Measurements from ENCODE around the gene UBA7. TPM values are rescaled to one million over a fixed set of nuclear protein-coding genes. Genes with fewer than 3 reads are reported as not detected.

The UBA7 gene
- total RNA-seq, 2 donors from 2014 or later, result 11.3 to 12.2 TPM

DNA sequence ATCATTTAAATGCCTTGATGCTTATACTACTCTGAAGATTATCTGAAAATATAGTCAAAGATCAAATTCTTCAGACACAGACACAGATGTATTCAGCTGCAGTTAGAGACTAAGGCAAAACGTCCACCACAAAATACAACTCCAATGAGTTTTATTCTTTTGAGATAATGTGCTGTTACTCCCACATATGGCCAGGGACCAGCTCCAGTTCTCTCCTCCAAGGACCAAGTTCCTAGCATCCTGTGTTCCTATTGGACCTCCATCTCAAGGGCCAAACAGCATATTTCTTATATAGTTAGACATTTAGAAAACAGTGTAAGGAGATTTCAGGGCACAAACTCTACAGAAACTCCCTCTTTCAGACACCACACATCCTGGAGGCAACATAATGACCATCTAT, 54.5 kb downstream of the UBA7 start:
- Histone ChIP-seq H3K36me3 (no peaks in the 10 kb centered on the region), H3K4me3 (no peak overlapping the region), H3K4me1 (peaks cover 0 to 1% of the 10 kb centered on the region in 2 donors), H3K27me3 (no peaks in the 10 kb centered on the region), H3K27ac (no peak overlapping the region), H3K9me3 (no peaks in the 10 kb centered on the region)
- TF ChIP-seq, protein P1, sequence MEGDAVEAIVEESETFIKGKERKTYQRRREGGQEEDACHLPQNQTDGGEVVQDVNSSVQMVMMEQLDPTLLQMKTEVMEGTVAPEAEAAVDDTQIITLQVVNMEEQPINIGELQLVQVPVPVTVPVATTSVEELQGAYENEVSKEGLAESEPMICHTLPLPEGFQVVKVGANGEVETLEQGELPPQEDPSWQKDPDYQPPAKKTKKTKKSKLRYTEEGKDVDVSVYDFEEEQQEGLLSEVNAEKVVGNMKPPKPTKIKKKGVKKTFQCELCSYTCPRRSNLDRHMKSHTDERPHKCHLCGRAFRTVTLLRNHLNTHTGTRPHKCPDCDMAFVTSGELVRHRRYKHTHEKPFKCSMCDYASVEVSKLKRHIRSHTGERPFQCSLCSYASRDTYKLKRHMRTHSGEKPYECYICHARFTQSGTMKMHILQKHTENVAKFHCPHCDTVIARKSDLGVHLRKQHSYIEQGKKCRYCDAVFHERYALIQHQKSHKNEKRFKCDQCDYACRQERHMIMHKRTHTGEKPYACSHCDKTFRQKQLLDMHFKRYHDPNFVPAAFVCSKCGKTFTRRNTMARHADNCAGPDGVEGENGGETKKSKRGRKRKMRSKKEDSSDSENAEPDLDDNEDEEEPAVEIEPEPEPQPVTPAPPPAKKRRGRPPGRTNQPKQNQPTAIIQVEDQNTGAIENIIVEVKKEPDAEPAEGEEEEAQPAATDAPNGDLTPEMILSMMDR (IDR thresholded peaks at IDR 0.05), result no peak
- peak; percentile 9 for DNase-seq (ENCODE audit: low spot score)

DNA sequence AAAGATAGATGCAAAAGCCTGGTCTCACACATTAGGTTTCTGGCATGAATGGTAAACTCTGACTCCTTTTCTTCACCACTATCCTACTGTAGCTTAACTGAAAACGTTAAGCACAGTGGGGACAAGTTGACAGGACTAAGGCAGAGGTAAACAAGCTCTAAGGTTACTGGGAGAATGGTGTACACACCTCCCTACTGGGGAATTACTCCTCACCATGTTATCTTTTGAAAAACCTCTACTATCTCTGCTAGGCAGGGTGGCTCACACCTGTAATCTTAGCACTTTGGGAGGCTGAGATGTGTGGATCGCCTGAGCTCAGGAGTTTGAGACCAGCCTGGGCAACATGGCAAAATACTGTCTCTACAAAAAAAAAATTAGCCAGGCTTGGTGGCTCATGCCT, 56.6 kb downstream of the UBA7 start:
- Histone ChIP-seq H3K4me1 (peaks cover 0 to 8% of the 10 kb centered on the region in 2 donors), H3K27ac (no peak overlapping the region), H3K27me3 (no peaks in the 10 kb centered on the region), H3K36me3 (no peaks in the 10 kb centered on the region), H3K4me3 (no peak overlapping the region), H3K9me3 (no peaks in the 10 kb centered on the region)
- peak; percentile 11 for DNase-seq (ENCODE audit: low spot score)
- TF ChIP-seq, protein P1 (IDR thresholded peaks at IDR 0.05), result no peak

DNA sequence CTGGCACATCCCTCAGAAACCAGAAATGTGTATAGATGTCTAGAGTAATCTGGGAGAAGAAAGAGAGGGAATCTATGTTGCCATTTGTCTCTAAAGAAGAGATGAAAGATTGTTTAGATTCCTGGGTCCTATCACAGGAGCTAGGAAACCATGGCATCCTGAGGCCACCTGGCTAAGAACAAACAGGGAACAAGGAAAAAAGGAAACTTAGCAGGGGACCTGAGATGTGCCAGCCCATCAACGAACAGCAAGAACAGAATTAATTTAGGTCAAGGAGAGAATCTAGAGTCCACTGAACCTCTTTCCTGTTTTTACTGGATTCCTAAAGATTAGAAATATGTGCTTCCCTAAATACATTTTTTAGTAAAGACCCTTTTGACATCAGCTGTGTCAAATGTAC, 57.7 kb downstream of the UBA7 start:
- H3K27me3 ChIP-seq, result no peaks in the 10 kb centered on the region
- H3K4me1 ChIP-seq, result peaks cover 0 to 8% of the 10 kb centered on the region in 2 donors
- peak; percentile 5 for DNase-seq (ENCODE audit: low spot score)
- TF ChIP-seq, protein P1 (IDR thresholded peaks at IDR 0.05), result no peak
- no peak overlapping the region for H3K27ac ChIP-seq
- no peaks in the 10 kb centered on the region for H3K36me3 ChIP-seq
- H3K9me3 ChIP-seq, result no peaks in the 10 kb centered on the region
- H3K4me3 ChIP-seq, result no peak overlapping the region

Small RNA genes within 50 kb of the gene (microRNA-seq; reads per million reads assigned to microRNA genes)
- gene MIR5193 (ENCODE audit: borderline number of aligned reads in 2 of 2, borderline replicate concordance in 1 of 2), result 0 reads per million in 2 donors

Other genes with a start within 250 kb of the UBA7 start
- 10 to 100 TPM; 61.1 to 67.5 TPM for gene APEH, start 139.6 kb downstream of the UBA7 start, total RNA-seq
- gene MST1, start 124.5 kb downstream of the UBA7 start, total RNA-seq, result 1 to 10 TPM; 3.9 to 8.0 TPM
- 10 to 100 TPM; 29.1 to 29.8 TPM for gene RNF123, start 124.4 kb downstream of the UBA7 start, total RNA-seq
- 1 to 10 TPM in 1 of 2 donors, under 1 TPM in 1; 0.44 to 1.1 TPM for gene AMIGO3, start 94.3 kb downstream of the UBA7 start, total RNA-seq
- 10 to 100 TPM; 12.0 to 21.7 TPM for gene GMPPB, start 90.0 kb downstream of the UBA7 start, total RNA-seq
- gene IP6K1, start 27.4 kb downstream of the UBA7 start, total RNA-seq, result 10 to 100 TPM; 24.0 to 30.9 TPM
- gene CDHR4, start 14.1 kb downstream of the UBA7 start, total RNA-seq, result under 1 TPM in 1 of 2 donors, not detected in 1; 0.20 TPM
- gene INKA1, start 10.7 kb downstream of the UBA7 start, total RNA-seq, result 1 to 10 TPM; 1.8 to 4.2 TPM
- 1 to 10 TPM in 1 of 2 donors, under 1 TPM in 1; 0.98 to 2.0 TPM for gene TRAIP, start 42.6 kb upstream of the UBA7 start, total RNA-seq
- not detected for gene CAMKV, start 56.0 kb upstream of the UBA7 start, total RNA-seq
- gene MST1R, start 89.9 kb upstream of the UBA7 start, total RNA-seq, result 1 to 10 TPM; 1.2 to 4.2 TPM
- 1 to 10 TPM; 8.4 to 9.4 TPM for gene MON1A, start 115.9 kb upstream of the UBA7 start, total RNA-seq
- gene RBM6, start 126.2 kb upstream of the UBA7 start, total RNA-seq, result 10 to 100 TPM; 34.6 to 38.0 TPM